Stimulated activated CD8-positive, alpha-beta memory T cell treated with anti-CD3 and anti-CD28 coated beads, Interleukin-15, amount 100 ng/mL, for 4 hours (primary cell): Measurements from ENCODE around the gene LIG4.
"Not testable (repeated sequence)": the region's sequence is repeated elsewhere in the genome, so short reads cannot be mapped to it uniquely, and the experiment has no call there.

Source experiments
- DNase-seq, 2 donors: peaks; one replicate each; pipeline ENCODE4 v3.0.0-alpha.2; 2020; ENCODE audit warnings: low read depth in 2 of 2

LIG4 gene

GRCh38 chr13:108215436-108215835 lies at the start of gene LIG4:
Gene LIG4 (minus strand): TSS chr13:108215536. CDS start chr13:108211268, 4,268 bp downstream.
- peak; percentile 88 for DNase-seq

- no peak for DNase-seq
Measured at GRCh38 chr13:108263621-108264355, 48.5 kb upstream of the LIG4 start.

- DNase-seq, result no peak
Measured at GRCh38 chr13:108257248-108257647, 41.9 kb upstream of the LIG4 start.

GRCh38 chr13:108249150-108249549 lies 33.8 kb upstream of the LIG4 start:
- no peak for DNase-seq

- DNase-seq, result no peak
Measured at GRCh38 chr13:108230377-108230776, 15.0 kb upstream of the LIG4 start.

- DNase-seq, result no peak
Measured at GRCh38 chr13:108227651-108228272, 12.4 kb upstream of the LIG4 start.

- no peak for DNase-seq
Measured at GRCh38 chr13:108226184-108226583, 10.8 kb upstream of the LIG4 start.

GRCh38 chr13:108225440-108225839 lies 10.1 kb upstream of the LIG4 start:
- no peak for DNase-seq

- DNase-seq, result no peak
Measured at GRCh38 chr13:108223687-108224503, 8.6 kb upstream of the LIG4 start.

GRCh38 chr13:108220041-108220440 lies 4.7 kb upstream of the LIG4 start:
- no peak for DNase-seq

GRCh38 chr13:108218044-108218974 lies 3.0 kb upstream of the LIG4 start, which contains the start of gene ABHD13:
Gene ABHD13 (plus strand): TSS chr13:108218392. CDS start chr13:108229219, 10,827 bp downstream.
- peak; percentile 74 to 82 for DNase-seq

GRCh38 chr13:108217307-108218043 lies 2.1 kb upstream of the LIG4 start:
- not testable (repeated sequence) for DNase-seq

GRCh38 chr13:108214441-108215271 lies 680 bp downstream of the LIG4 start:
- no peak for DNase-seq

- no peak for DNase-seq
Measured at GRCh38 chr13:108213946-108214345, 1.4 kb downstream of the LIG4 start.

- DNase-seq, result no peak
Measured at GRCh38 chr13:108212886-108213285, 2.5 kb downstream of the LIG4 start.

GRCh38 chr13:108210551-108210950 lies 4.8 kb downstream of the LIG4 start:
- DNase-seq, result no peak

GRCh38 chr13:108200781-108201398 lies 14.4 kb downstream of the LIG4 start:
- no peak for DNase-seq

- DNase-seq, result no peak
Measured at GRCh38 chr13:108195861-108196260, 19.5 kb downstream of the LIG4 start.

GRCh38 chr13:108195146-108195545 lies 20.2 kb downstream of the LIG4 start:
- no peak for DNase-seq
